Body of pancreas (tissue), 4 donors: ENCODE data around the gene MYZAP. TPM values are rescaled to one million over a fixed set of nuclear protein-coding genes. Genes with fewer than 3 reads are reported as not detected.

Source experiments
- ATAC-seq: fragments of 150-250 bp; one replicate; pipeline ENCODE4 v1.9.1; 2016
- DNase-seq, 4 donors: peaks; one replicate each; pipeline ENCODE4 v3.0.0-alpha.2; 2019
- H3K27ac ChIP-seq, 4 donors: fragments of 200-600 bp; sonication (generic); 1 replicate in 3 of 4; 2 replicates in 1 of 4; pipeline versions ENCODE4 v1.5.1 to v1.6.1; 2016 to 2019; ENCODE audit warnings: mild to moderate bottlenecking in 1 of 4, mixed read lengths in 1 of 4, moderate library complexity in 1 of 4
- H3K27me3 ChIP-seq, 2 donors: fragments of 200-600 bp; sonication (generic); one replicate each; pipeline ENCODE4 v1.6.0; 2016; ENCODE audit warnings: mild to moderate bottlenecking in 1 of 2
- H3K36me3 ChIP-seq, 2 donors: fragments of 200-600 bp; sonication (generic); replicated peaks in 1 of 2; 2 replicates each; pipeline ENCODE4 v1.5.1; 2016; ENCODE audit warnings: low read depth in 2 of 2; ENCODE audit not compliant: insufficient read depth in 1 of 2
- H3K4me1 ChIP-seq: fragments of 200-600 bp; sonication (generic); one replicate; pipeline ENCODE4 v1.6.0; 2016
- H3K4me3 ChIP-seq, 2 donors: fragments of 200-600 bp; sonication (generic); 1 replicate in 1 of 2; 2 replicates in 1 of 2; pipeline ENCODE4 v1.5.1; 2016 to 2019
- H3K9me3 ChIP-seq, 3 donors: fragments of 200-600 bp; sonication (generic); 1 replicate in 2 of 3; 2 replicates in 1 of 3; pipeline ENCODE4 v1.5.1; 2016
- CTCF ChIP-seq, 7 experiments: fragments of 450-650 bp in 4 of 7; fragments of 200-600 bp in 3 of 7; sonication (generic) in 3 of 7; IDR thresholded peaks; one replicate each; pipeline ENCODE4 v1.5.1; 2016 to 2019; ENCODE audit warnings: antibody characterized with exemption in 7 of 7
- POLR2A ChIP-seq, 3 donors: fragments of 450-650 bp; IDR thresholded peaks; one replicate each; pipeline ENCODE4 v1.6.1; 2016; ENCODE audit warnings: antibody characterized with exemption in 3 of 3, mild to moderate bottlenecking in 2 of 3
- WGBS, 2 donors: methylation state at CpG; one replicate each; pipeline ENCODE4 v1.1.5; 2017; 5-methylcytosine and 5-hydroxymethylcytosine counted together
- intact Hi-C: fragments of 100-400 bp; cut with DNase I; formaldehyde crosslinking; loops from one replicate; pipeline ENCODE4 v1.15.1; 2023
- total RNA-seq, 2 donors: library from RNA; depleted of rRNA; stranded (reverse); fragments of >200 nt; gene quantifications; one replicate each; pipeline ENCODE4 v1.1.0, GENCODE V29; 2016

Gene MYZAP
- total RNA-seq, 2 donors from 2014 or later: 10.9 to 16.3 TPM

- peaks cover 10% of the 10 kb centered on the region for H3K4me1 ChIP-seq
- H3K36me3 ChIP-seq: no peaks in the 10 kb centered on the region
- DNase-seq (no peak), ATAC-seq (no peak)
- intact Hi-C loops: no loop called here
- H3K9me3 ChIP-seq: no peaks in the 10 kb centered on the region
- no peaks in the 10 kb centered on the region for H3K27me3 ChIP-seq
- 89 to 95% methylated on average over 1 of the region's 1 CpG for WGBS, 2 donors
- TF ChIP-seq POLR2A (IDR thresholded peaks at IDR 0.05) (no peak), CTCF (IDR thresholded peaks at IDR 0.05) (no peak)
- H3K27ac ChIP-seq: no peak overlapping the region
- no peak overlapping the region for H3K4me3 ChIP-seq
These were observed 88.3 kb downstream of the MYZAP start for GRCh38 chr15:57680021-57680420.

- Histone ChIP-seq H3K27ac (peak overlapping the region in 2 of 4 donors; percentile 7 to 28), H3K27me3 (no peaks in the 10 kb centered on the region), H3K36me3 (no peaks in the 10 kb centered on the region), H3K4me3 (no peak overlapping the region), H3K9me3 (no peaks in the 10 kb centered on the region), H3K4me1 (peaks cover 18% of the 10 kb centered on the region)
- WGBS, 2 donors: 87 to 88% methylated on average over 1 of the region's 1 CpG
- intact Hi-C loops: no loop called here
- DNase-seq (no peak), ATAC-seq (no peak)
- no peak for TF ChIP-seq CTCF (IDR thresholded peaks at IDR 0.05)
- TF ChIP-seq POLR2A (IDR thresholded peaks at IDR 0.05): no peak
These were observed 89.3 kb downstream of the MYZAP start for GRCh38 chr15:57681011-57681410.

- Histone ChIP-seq H3K27me3 (no peaks in the 10 kb centered on the region), H3K4me3 (no peak overlapping the region), H3K36me3 (no peaks in the 10 kb centered on the region), H3K4me1 (peaks cover 25% of the 10 kb centered on the region), H3K27ac (no peak overlapping the region), H3K9me3 (no peaks in the 10 kb centered on the region)
- no peak for ATAC-seq
- 90 to 96% methylated on average over 1 of the region's 1 CpG for WGBS, 2 donors
- TF ChIP-seq CTCF (IDR thresholded peaks at IDR 0.05) (no peak), POLR2A (IDR thresholded peaks at IDR 0.05) (no peak)
- DNase-seq: no peak
- intact Hi-C loops: no loop called here
These were observed 91.8 kb downstream of the MYZAP start for GRCh38 chr15:57683481-57683880.

GRCh38 chr15:57684491-57685151, 92.9 kb downstream of the MYZAP start:
- WGBS, 2 donors: 48 to 54% methylated on average over 8 of the region's 8 CpGs
- H3K27me3 ChIP-seq: no peaks in the 10 kb centered on the region
- H3K27ac ChIP-seq: peak overlapping the region in 2 of 4 donors; percentile 17 to 28
- H3K4me1 ChIP-seq: peaks cover 25% of the 10 kb centered on the region
- H3K4me3 ChIP-seq: no peak overlapping the region
- H3K36me3 ChIP-seq: no peaks in the 10 kb centered on the region
- ATAC-seq: no peak
- TF ChIP-seq POLR2A (IDR thresholded peaks at IDR 0.05): no peak
- TF ChIP-seq CTCF (IDR thresholded peaks at IDR 0.05): no peak
- intact Hi-C loops: no loop called here
- peak in 3 of 4 donors; percentile 45 to 64 (median 54) for DNase-seq
- no peaks in the 10 kb centered on the region for H3K9me3 ChIP-seq
